ENCODE results near the gene SH2D2A.

The SH2D2A gene

GRCh38 chr1:156816561-156817328, at the start of gene SH2D2A:
TSS of gene SH2D2A (minus strand) at chr1:156816848. CDS start at chr1:156816708, 140 bp downstream.
- Histone ChIP-seq H3K4me2 (ENCODE audit: low read depth, low read length, poor library complexity, severe bottlenecking) (peak within 1 kb of the TSS; percentile 79), H3K79me2 (ENCODE audit: insufficient read depth, low read length) (peaks cover 23% of the 10 kb centered on the region; the same call in 1 of the 2 replicates), H3K9ac (ENCODE audit: low read depth, low read length, poor library complexity, severe bottlenecking) (peak within 1 kb of the TSS; percentile 73), H3K36me3 (ENCODE audit: insufficient read depth, low read length) (no peaks in the 10 kb centered on the region), H2AFZ (ENCODE audit: low read length) (peak within 1 kb of the TSS; percentile 55), H3K4me1 (ENCODE audit: insufficient read depth, low read length, poor library complexity, severe bottlenecking) (peaks cover 27% of the 10 kb centered on the region), H3K27me3 (ENCODE audit: insufficient read depth, low read length, poor library complexity, severe bottlenecking) (no peaks in the 10 kb centered on the region), H3F3A (ENCODE audit: low read depth) (no peaks in the 10 kb centered on the region), H3K4me3 (ENCODE audit: low read length, poor library complexity, severe bottlenecking) (peak within 1 kb of the TSS; percentile 76), H4K20me1 (ENCODE audit: insufficient read depth, low read length, poor library complexity, severe bottlenecking) (no peaks in the 10 kb centered on the region), H3K9me3 (ENCODE audit: insufficient read depth, low read depth, low read length) (no peaks in the 10 kb centered on the region), H3K9me2 (replicated peaks; ENCODE audit: low read depth, low read length) (no peaks in the 10 kb centered on the region)
- no peak for TF ChIP-seq CTCF (conservative IDR thresholded peaks at IDR 0.05; ENCODE audit: low read length)
- TF ChIP-seq EZH2phosphoT487 (IDR thresholded peaks at IDR 0.05; ENCODE audit: borderline replicate concordance) = no peak

GRCh38 chr1:156865865-156866248, 49.2 kb upstream of the SH2D2A start:
- Histone ChIP-seq H3K4me1 (ENCODE audit: insufficient read depth, low read length, poor library complexity, severe bottlenecking) (peaks cover 60% of the 10 kb centered on the region), H4K20me1 (ENCODE audit: insufficient read depth, low read length, poor library complexity, severe bottlenecking) (no peaks in the 10 kb centered on the region), H3F3A (ENCODE audit: low read depth) (no peaks in the 10 kb centered on the region), H3K4me2 (ENCODE audit: low read depth, low read length, poor library complexity, severe bottlenecking) (peak overlapping the region; percentile 71), H3K9me2 (replicated peaks; ENCODE audit: low read depth, low read length) (no peaks in the 10 kb centered on the region), H3K36me3 (ENCODE audit: insufficient read depth, low read length) (no peaks in the 10 kb centered on the region), H3K9ac (ENCODE audit: low read depth, low read length, poor library complexity, severe bottlenecking) (peak overlapping the region; percentile 15), H3K27me3 (ENCODE audit: insufficient read depth, low read length, poor library complexity, severe bottlenecking) (no peaks in the 10 kb centered on the region), H3K9me3 (ENCODE audit: insufficient read depth, low read depth, low read length) (no peaks in the 10 kb centered on the region), H3K4me3 (ENCODE audit: low read length, poor library complexity, severe bottlenecking) (peak overlapping the region; percentile 44), H2AFZ (ENCODE audit: low read length) (no peak overlapping the region), H3K79me2 (ENCODE audit: insufficient read depth, low read length) (no peaks in the 10 kb centered on the region)
- TF ChIP-seq EZH2phosphoT487 (IDR thresholded peaks at IDR 0.05; ENCODE audit: borderline replicate concordance) (no peak), CTCF (conservative IDR thresholded peaks at IDR 0.05; ENCODE audit: low read length) (no peak)

GRCh38 chr1:156865258-156865657, 48.6 kb upstream of the SH2D2A start:
- Histone ChIP-seq H3K4me3 (ENCODE audit: low read length, poor library complexity, severe bottlenecking) (no peak overlapping the region), H3F3A (ENCODE audit: low read depth) (no peaks in the 10 kb centered on the region), H3K4me2 (ENCODE audit: low read depth, low read length, poor library complexity, severe bottlenecking) (peak overlapping the region; percentile 71), H4K20me1 (ENCODE audit: insufficient read depth, low read length, poor library complexity, severe bottlenecking) (no peaks in the 10 kb centered on the region), H3K9me2 (replicated peaks; ENCODE audit: low read depth, low read length) (no peaks in the 10 kb centered on the region), H3K4me1 (ENCODE audit: insufficient read depth, low read length, poor library complexity, severe bottlenecking) (peaks cover 63% of the 10 kb centered on the region), H3K9ac (ENCODE audit: low read depth, low read length, poor library complexity, severe bottlenecking) (peak overlapping the region; percentile 15), H3K79me2 (ENCODE audit: insufficient read depth, low read length) (no peaks in the 10 kb centered on the region), H3K9me3 (ENCODE audit: insufficient read depth, low read depth, low read length) (no peaks in the 10 kb centered on the region), H3K27me3 (ENCODE audit: insufficient read depth, low read length, poor library complexity, severe bottlenecking) (no peaks in the 10 kb centered on the region), H3K36me3 (ENCODE audit: insufficient read depth, low read length) (no peaks in the 10 kb centered on the region), H2AFZ (ENCODE audit: low read length) (no peak overlapping the region)
- TF ChIP-seq CTCF (conservative IDR thresholded peaks at IDR 0.05; ENCODE audit: low read length) (no peak), EZH2phosphoT487 (IDR thresholded peaks at IDR 0.05; ENCODE audit: borderline replicate concordance) (no peak)
